NCI-H1436 (cell line): ENCODE measurements around the gene HOXC5.
"Not testable (repeated sequence)": the region's sequence is repeated elsewhere in the genome, so short reads cannot be mapped to it uniquely, and the experiment has no call there.

Experiments
- DNase-seq: peaks from one replicate; lab custom pipeline; 2025; lab: John Stamatoyannopoulos, UW

The HOXC5 gene

GRCh38 chr12:54066408-54066807 lies 33.6 kb downstream of the HOXC5 start:
- DNase-seq, result no peak

DNA sequence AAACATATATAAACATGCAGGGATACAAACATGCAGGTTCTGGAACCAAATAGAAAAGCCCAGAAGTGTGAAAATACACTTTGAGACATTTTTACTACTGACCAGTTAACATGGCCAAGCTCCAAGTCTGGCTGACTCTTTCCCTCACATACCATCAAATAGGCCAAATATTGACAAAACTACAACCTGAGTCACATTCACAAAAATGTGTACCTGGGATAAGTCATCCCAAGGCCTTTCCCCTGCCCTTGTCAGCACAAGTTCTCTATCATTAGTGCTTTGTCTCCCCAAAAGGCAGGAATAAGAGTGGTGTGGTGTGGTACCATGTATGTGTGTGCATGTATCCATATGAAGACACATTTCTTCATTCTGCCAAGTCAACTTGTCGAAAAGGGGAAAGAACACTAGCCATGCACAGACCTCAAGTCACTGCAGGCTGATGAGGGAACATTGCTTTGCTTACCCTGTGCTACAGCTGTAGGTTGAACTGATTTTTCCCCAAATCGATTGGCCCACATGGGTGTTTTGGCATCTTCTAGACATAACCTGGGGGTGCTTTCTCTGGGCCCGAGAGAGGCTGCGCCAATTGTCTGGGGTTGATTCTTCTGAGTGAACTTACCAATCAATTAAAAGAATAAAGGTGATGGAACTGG lies 35.7 kb downstream of the HOXC5 start:
- no peak for DNase-seq

- no peak for DNase-seq
These were observed 39.1 kb downstream of the HOXC5 start for GRCh38 chr12:54071942-54072341.

GRCh38 chr12:54074308-54074707 lies 41.5 kb downstream of the HOXC5 start:
- no peak for DNase-seq

GRCh38 chr12:54075409-54075808 lies 42.6 kb downstream of the HOXC5 start:
- DNase-seq, result no peak

GRCh38 chr12:54075974-54076373 lies 43.1 kb downstream of the HOXC5 start:
- DNase-seq, result no peak

DNA sequence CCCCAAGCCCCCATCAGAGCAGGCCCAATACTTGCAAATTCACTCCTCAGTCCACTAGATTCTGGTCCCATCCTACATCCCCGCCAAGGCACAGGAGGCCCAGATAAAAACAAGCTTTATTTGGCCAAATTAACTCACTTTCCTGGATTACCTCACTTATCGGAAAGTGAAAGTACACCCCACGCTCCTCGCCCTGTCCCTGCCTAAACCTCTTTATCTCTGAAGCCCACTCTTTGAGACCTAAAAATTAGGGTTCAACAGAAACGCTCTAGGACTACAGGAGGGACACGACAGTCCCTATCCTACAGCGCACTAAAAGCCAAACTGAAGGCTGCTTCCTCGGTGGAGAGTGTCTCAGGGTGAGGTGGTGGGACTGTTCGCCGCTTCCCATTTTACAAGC lies 45.0 kb downstream of the HOXC5 start:
- not testable (repeated sequence) for DNase-seq

GRCh38 chr12:54079115-54079514 lies 46.3 kb downstream of the HOXC5 start:
- not testable (repeated sequence) for DNase-seq

DNA sequence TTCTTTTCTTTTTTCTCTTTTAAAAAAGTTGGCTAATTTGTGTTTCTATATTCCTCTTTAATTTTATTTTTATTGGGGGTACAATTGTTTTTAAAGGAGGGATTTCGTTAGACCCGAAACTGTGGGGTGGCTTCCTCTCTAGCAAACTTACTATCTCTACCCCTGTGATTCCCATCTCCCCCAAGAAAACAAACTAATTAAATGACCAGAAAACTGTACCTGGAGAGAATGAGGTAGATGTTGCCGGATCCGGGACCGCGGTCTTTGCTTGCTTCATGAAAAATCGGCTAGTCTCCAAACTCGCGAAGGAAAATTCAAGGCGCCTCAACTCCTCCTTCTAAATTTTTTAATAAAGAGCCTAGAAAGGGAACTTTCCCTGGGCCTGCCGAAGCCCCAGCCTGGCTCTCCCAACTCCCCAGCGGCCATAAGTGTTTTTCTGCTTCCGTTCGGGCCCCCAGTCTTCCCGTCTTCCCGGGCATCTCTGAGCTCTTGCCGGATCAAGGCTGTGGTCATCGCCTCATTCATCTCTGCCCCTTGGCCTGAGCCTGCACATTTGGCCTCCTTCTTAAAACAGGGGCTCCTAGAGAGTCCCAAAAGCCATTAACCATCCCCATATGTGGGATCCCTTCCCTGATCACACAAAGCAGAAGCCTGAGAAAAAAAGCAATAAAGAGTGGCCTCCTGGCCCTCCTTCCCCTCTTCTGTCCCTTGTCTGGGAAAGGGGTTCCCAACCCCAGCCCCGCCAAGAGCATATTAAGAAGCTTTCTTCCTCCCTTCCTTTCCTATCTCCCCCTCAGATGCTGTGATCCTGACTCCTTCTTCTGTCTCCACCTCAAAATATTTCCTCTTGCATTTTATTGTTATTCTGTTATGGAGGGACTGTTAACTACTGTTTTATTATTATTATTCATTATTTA lies 47.4 kb downstream of the HOXC5 start:
- DNase-seq, result not testable (repeated sequence)

DNA sequence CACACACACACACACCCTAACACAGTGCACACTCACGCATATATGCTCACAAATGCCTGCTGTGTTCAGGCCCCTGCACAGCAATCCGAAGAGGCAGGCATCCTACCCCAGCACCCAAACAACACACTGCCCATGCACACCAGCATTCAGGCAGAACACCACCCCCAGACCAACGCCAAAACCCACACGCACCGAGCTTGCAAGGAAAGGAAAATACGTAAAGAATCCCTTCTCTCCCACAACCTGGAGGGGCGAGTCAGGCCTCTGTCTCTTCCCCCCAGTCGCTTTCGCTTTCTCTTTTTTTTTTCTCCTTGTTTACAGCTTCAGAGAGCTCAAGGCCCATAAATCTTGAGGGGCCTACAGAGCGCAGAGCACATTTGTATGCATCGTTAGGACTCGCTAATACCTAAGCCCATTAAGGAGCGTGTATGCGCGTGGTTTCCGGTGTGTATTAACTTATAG lies 48.2 kb downstream of the HOXC5 start:
- not testable (repeated sequence) for DNase-seq

GRCh38 chr12:54081581-54082396 lies 48.9 kb downstream of the HOXC5 start:
- not testable (repeated sequence) for DNase-seq

DNA sequence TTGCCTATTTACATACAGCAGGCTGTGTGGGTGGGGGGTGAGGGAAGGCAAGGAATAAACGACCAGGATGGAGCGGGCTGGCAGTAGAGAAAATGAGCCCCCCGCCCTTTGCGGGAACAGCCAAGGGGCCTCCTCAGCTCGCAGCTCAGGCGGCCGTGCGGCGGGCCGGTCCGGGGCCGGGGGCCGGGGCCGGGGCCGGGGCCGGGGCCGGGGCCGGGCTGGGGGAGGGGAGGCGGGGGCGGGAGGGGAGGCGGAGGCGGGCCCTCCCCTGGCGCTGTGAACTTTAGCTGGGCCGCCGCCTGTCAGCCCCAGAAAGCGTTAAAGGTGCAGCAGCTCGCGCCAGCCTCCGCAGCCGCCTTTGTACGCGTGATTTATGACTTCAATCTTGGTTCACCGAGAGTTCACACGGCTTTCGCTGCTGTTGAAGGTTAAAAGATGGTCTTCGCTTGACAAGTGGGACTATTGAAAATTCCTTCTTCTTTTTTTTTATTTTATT lies 49.6 kb downstream of the HOXC5 start:
- peak; percentile 12 for DNase-seq
